ENCODE results near the gene ARL15.
"Not testable (repeated sequence)": the region's sequence is repeated elsewhere in the genome, so short reads cannot be mapped to it uniquely, and the experiment has no call there.

The ARL15 gene

GRCh38 chr5:54049144-54049543, 261.2 kb downstream of the ARL15 start:
- H3K36me3 ChIP-seq (ENCODE audit: insufficient read depth, low read length): no peaks in the 10 kb centered on the region
- no peaks in the 10 kb centered on the region for H3K9me3 ChIP-seq (ENCODE audit: insufficient read depth, low read depth, low read length)
- H3K9ac ChIP-seq (ENCODE audit: low read depth, low read length, poor library complexity, severe bottlenecking): no peak overlapping the region
- TF ChIP-seq EZH2phosphoT487 (IDR thresholded peaks at IDR 0.05; ENCODE audit: borderline replicate concordance) (no peak), CTCF (conservative IDR thresholded peaks at IDR 0.05; ENCODE audit: low read length) (no peak)
- H3F3A ChIP-seq (ENCODE audit: low read depth): no peaks in the 10 kb centered on the region
- no peak overlapping the region for H3K4me3 ChIP-seq (ENCODE audit: low read length, poor library complexity, severe bottlenecking)
- no peaks in the 10 kb centered on the region for H4K20me1 ChIP-seq (ENCODE audit: insufficient read depth, low read length, poor library complexity, severe bottlenecking)
- H3K27me3 ChIP-seq (ENCODE audit: insufficient read depth, low read length, poor library complexity, severe bottlenecking): no peaks in the 10 kb centered on the region
- no peak overlapping the region for H2AFZ ChIP-seq (ENCODE audit: low read length)
- H3K79me2 ChIP-seq (ENCODE audit: insufficient read depth, low read length): no peaks in the 10 kb centered on the region
- H3K9me2 ChIP-seq (replicated peaks; ENCODE audit: low read depth, low read length): no peaks in the 10 kb centered on the region
- H3K4me2 ChIP-seq (ENCODE audit: low read depth, low read length, poor library complexity, severe bottlenecking): no peak overlapping the region
- no peaks in the 10 kb centered on the region for H3K4me1 ChIP-seq (ENCODE audit: insufficient read depth, low read length, poor library complexity, severe bottlenecking)

- no peak overlapping the region for H3K4me3 ChIP-seq (ENCODE audit: low read length, poor library complexity, severe bottlenecking)
- no peaks in the 10 kb centered on the region for H3K4me1 ChIP-seq (ENCODE audit: insufficient read depth, low read length, poor library complexity, severe bottlenecking)
- no peak overlapping the region for H2AFZ ChIP-seq (ENCODE audit: low read length)
- TF ChIP-seq EZH2phosphoT487 (IDR thresholded peaks at IDR 0.05; ENCODE audit: borderline replicate concordance): no peak
- no peak for TF ChIP-seq CTCF (conservative IDR thresholded peaks at IDR 0.05; ENCODE audit: low read length)
- H3K4me2 ChIP-seq (ENCODE audit: low read depth, low read length, poor library complexity, severe bottlenecking): no peak overlapping the region
- H3K9me2 ChIP-seq (replicated peaks; ENCODE audit: low read depth, low read length): no peaks in the 10 kb centered on the region
- H3F3A ChIP-seq (ENCODE audit: low read depth): no peaks in the 10 kb centered on the region
- no peaks in the 10 kb centered on the region for H3K79me2 ChIP-seq (ENCODE audit: insufficient read depth, low read length)
- H4K20me1 ChIP-seq (ENCODE audit: insufficient read depth, low read length, poor library complexity, severe bottlenecking): no peaks in the 10 kb centered on the region
- H3K36me3 ChIP-seq (ENCODE audit: insufficient read depth, low read length): no peaks in the 10 kb centered on the region
- H3K27me3 ChIP-seq (ENCODE audit: insufficient read depth, low read length, poor library complexity, severe bottlenecking): no peaks in the 10 kb centered on the region
- H3K9me3 ChIP-seq (ENCODE audit: insufficient read depth, low read depth, low read length): no peaks in the 10 kb centered on the region
- H3K9ac ChIP-seq (ENCODE audit: low read depth, low read length, poor library complexity, severe bottlenecking): no peak overlapping the region
Measured at GRCh38 chr5:54045077-54045792, 265.1 kb downstream of the ARL15 start.

GRCh38 chr5:54044276-54044675, 266.1 kb downstream of the ARL15 start:
- H4K20me1 ChIP-seq (ENCODE audit: insufficient read depth, low read length, poor library complexity, severe bottlenecking); H3K27me3 ChIP-seq (ENCODE audit: insufficient read depth, low read length, poor library complexity, severe bottlenecking); H3K4me1 ChIP-seq (ENCODE audit: insufficient read depth, low read length, poor library complexity, severe bottlenecking); H3K4me3 ChIP-seq (ENCODE audit: low read length, poor library complexity, severe bottlenecking); H3K9me3 ChIP-seq (ENCODE audit: insufficient read depth, low read depth, low read length); H3K36me3 ChIP-seq (ENCODE audit: insufficient read depth, low read length); H3K9ac ChIP-seq (ENCODE audit: low read depth, low read length, poor library complexity, severe bottlenecking); H3K4me2 ChIP-seq (ENCODE audit: low read depth, low read length, poor library complexity, severe bottlenecking); H3F3A ChIP-seq (ENCODE audit: low read depth); H3K9me2 ChIP-seq (replicated peaks; ENCODE audit: low read depth, low read length); H3K79me2 ChIP-seq (ENCODE audit: insufficient read depth, low read length); H2AFZ ChIP-seq (ENCODE audit: low read length): not testable (repeated sequence)

GRCh38 chr5:54040804-54041203, 269.6 kb downstream of the ARL15 start:
- no peak overlapping the region for H2AFZ ChIP-seq (ENCODE audit: low read length)
- TF ChIP-seq EZH2phosphoT487 (IDR thresholded peaks at IDR 0.05; ENCODE audit: borderline replicate concordance) (no peak), CTCF (conservative IDR thresholded peaks at IDR 0.05; ENCODE audit: low read length) (no peak)

More at GRCh38 chr5:54040804-54041203, 269.6 kb downstream of the ARL15 start:
- Histone ChIP-seq H3K27me3 (ENCODE audit: insufficient read depth, low read length, poor library complexity, severe bottlenecking) (no peaks in the 10 kb centered on the region), H3K9me2 (replicated peaks; ENCODE audit: low read depth, low read length) (no peaks in the 10 kb centered on the region), H3K36me3 (ENCODE audit: insufficient read depth, low read length) (no peaks in the 10 kb centered on the region), H3F3A (ENCODE audit: low read depth) (no peaks in the 10 kb centered on the region), H3K9ac (ENCODE audit: low read depth, low read length, poor library complexity, severe bottlenecking) (no peak overlapping the region), H3K4me1 (ENCODE audit: insufficient read depth, low read length, poor library complexity, severe bottlenecking) (no peaks in the 10 kb centered on the region), H3K4me3 (ENCODE audit: low read length, poor library complexity, severe bottlenecking) (no peak overlapping the region), H3K9me3 (ENCODE audit: insufficient read depth, low read depth, low read length) (no peaks in the 10 kb centered on the region), H3K4me2 (ENCODE audit: low read depth, low read length, poor library complexity, severe bottlenecking) (no peak overlapping the region), H4K20me1 (ENCODE audit: insufficient read depth, low read length, poor library complexity, severe bottlenecking) (no peaks in the 10 kb centered on the region), H3K79me2 (ENCODE audit: insufficient read depth, low read length) (no peaks in the 10 kb centered on the region)

Data from Loucy (cell line).